Measurements from ENCODE around the gene TMEM100.

Gene TMEM100

DNA sequence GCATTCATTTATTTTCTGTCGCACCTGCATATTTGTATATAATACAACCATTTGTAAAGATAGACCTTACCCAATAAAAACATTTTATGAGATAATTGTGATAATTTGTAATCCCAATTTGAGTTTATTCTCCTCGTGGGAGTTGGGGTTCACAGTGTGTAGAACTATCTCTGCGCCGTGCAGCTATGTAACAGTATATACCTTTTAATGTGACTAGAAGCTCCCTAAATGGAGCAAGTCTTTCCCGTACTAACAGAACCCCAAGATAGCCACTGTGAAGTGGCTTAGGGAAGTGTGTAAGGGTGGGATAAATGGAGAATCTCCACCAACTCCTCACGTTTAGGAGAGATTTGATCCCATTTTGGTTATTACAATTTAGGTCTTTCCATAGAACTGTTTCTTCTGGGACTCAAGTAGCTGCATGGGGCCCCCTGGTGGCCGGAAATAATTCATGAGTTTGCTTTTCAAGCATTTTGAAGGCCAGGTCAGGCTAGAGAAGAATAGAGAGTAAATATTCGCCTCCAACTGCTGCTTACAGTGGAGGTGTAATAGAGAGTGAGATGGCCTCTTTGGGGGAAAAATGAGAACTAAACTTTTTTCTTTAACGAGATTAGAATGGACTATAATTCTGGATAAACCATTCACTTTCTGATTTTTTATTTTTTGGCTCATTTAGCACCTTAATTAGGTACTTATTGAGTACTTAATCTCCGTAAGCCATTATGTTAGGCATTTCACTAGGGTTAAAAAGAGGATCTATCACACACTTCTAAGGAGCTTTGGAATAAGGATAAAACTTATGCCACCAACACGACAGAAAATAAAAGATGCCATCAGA, 4.5 kb downstream of the TMEM100 start:
- peak; percentile 75 for DNase-seq (ENCODE audit: low spot score)

DNA sequence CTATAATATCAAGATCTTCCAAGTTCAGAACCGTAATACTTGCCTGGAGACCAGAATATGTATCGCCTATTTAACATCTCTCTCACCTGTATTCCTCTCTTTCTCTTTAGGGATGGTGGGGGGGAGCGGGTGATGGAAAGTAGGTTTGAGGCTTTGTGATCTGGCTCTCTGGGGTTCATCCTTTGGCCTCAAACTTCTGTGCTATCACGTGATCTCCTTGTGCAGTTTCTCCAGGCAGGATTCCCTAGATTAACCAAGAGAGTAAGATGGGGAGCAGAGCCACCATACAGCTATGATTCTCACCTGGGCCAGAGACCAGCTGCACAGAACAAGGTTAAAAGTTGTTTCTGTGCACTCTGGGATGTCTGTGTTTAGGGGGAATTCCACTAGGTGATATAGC, 5.2 kb downstream of the TMEM100 start:
- DNase-seq (ENCODE audit: low spot score): no peak

DNA sequence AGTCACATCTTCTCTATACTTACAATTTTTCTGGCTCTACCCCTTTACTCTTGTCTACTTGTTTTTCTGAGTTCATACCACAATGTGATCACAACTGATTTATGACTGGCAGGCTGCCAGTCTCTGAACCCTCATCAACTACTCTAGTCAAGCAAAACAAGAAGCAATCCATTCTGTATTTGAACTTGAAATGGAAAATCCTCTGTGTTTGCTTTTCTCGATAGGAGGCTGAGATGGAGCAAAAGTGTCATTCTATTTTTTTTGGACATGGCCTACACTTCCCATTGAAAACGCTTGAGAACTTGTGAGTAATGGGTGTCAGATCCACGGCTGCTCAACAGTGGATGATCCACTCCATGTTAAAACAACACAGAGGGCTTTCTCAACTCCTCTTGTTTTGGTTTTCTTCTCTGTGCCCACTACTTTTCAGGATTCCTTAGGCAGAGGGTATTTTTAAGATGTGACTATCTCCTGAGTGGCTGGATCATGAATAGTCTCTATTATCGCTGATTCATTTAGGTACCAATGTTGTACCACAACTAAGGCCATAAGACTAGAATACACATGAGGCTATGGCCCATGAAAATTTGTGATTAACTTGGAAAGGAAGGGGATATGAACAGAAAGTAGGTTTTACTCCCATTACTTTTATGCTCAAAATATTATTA, 11.7 kb downstream of the TMEM100 start:
- no peak for DNase-seq (ENCODE audit: low spot score)

DNA sequence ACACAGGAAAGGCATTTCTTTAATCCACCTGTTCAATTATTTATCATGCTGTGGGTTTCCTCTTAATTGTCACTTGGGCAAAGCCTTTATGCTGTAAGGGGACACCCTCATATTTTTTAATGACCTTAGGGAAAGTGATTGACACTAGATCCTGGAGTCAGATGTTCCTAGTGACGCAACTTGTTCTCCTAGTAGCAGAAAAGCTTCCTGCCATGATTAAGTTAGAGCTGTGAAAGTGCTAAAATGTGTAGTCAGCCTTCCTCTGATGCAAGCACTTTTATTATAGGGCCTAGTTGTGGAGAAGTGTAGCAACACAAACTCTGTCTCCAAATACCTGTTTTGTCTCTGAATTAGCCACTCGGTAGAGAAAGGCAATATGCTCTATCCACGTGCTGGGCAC, 12.3 kb downstream of the TMEM100 start:
- no peak for DNase-seq (ENCODE audit: low spot score)

DNA sequence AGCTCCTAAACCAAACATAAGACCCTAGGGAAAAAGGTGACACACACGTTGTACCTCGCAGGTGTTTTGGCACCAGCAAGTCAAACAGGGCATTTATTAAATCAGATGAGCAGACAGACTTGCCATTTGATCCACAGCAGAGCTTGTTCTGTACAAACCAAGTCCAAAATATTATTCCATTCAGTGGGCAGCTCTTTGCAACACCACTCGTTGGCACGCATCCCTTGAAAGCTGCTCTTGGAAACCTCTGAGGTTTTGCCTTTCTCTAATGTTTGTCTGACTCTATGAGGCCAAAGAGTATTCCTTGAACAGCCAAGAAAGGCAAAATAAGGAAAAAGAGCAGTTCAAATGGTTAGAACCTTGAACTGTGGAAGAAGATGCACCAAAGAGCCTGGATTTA, 12.7 kb downstream of the TMEM100 start:
- no peak for DNase-seq (ENCODE audit: low spot score)

DNA sequence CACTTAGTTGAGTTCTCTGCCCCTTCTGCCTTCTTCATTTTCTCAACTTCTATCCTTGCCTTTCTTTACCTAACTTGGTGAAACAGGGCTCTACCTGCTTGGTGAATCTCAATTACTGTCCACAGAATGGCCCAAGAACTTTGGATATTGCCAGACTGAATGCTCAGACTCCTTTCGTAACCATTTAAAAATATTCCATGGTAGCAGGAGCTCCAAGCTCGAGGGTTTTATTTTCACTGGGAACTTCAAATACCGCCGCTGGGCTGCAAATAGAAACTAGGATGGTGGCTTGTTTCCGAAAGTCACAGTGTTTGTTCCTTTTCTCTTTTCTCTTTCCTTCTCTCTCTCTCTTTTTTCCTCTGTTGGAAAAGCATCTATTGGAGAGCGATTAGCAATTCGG, 13.2 kb downstream of the TMEM100 start:
- DNase-seq (ENCODE audit: low spot score): no peak

DNA sequence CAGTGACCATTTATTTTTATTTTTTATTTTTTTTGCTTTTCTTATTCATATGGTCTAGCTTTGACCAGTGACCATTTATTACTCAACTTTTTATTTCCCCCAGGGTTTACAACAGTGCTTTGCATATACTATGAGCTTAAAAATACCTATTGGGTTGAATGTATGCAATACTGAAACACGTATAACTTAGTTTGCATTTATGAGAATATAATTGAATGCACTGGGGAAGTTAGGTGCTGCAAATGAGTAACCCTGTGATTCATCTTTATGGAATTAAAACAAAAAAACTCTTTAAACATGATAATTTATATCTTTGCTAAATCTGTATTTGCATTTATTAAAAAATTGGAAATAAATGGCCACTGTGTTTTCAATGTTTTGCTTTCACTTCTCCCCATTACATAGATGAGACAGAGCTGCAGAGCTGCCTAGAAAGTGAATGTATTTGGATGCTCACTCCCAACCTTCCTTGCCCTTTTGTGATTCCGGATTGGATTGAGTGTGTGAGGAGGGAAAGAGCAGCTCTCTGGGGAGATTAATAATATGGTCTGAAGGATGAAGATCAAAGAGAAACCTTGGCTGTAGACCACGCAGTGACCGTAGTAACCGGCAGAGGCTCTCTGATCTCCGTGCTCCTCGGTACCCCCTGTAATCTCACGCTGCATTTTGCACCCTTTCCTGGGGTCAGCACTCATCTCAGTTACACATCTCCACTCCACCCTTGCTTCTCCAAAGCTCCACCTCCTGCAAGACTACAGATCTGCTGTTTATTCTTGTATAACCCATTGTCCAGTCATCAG, 14.3 kb downstream of the TMEM100 start:
- DNase-seq (ENCODE audit: low spot score): no peak

DNA sequence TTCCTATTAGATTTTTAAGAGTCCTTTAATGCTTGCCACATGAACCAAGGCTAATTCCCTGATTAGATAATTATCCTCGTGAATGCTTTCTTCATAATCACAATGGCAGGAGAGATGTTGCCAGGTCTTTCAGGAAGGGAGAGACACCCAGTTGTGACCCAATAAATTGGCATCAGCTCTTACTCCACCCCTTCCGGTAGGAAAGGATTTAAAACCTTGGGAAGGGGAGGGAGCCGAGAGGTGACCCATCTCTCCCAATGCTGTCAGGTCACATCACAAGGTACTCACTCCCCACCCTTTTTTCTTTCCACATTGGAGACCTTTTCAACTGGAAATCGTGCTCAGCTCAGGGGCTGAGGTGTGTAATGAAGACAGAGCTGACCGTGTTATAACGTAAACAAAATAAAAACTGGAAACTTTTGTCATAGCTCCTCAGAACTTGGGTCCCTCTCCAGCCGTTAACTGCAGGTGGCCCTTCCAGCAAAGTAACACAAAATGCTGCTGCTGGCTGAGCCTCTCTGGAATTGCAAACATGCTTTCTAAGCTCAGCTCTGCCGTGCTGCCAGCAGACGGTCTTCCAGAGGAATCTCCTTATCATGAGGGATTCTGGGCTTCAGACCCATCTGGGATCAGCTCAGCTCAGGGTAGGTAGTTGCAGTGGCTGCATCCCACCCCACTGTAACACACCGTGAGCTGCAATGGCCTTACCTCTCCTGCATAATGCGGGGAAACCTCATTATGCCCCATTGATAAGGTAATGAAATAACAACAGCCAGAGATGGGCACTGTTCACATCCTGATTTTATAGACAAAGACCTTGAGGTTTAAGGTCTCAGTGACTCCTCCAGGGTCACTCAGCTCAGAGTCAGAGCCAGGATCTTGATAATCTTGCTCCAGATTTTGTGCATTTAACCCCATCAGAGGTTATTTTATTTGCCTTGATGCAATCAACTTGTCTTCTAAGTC, 15.6 kb downstream of the TMEM100 start:
- no peak for DNase-seq (ENCODE audit: low spot score)

DNA sequence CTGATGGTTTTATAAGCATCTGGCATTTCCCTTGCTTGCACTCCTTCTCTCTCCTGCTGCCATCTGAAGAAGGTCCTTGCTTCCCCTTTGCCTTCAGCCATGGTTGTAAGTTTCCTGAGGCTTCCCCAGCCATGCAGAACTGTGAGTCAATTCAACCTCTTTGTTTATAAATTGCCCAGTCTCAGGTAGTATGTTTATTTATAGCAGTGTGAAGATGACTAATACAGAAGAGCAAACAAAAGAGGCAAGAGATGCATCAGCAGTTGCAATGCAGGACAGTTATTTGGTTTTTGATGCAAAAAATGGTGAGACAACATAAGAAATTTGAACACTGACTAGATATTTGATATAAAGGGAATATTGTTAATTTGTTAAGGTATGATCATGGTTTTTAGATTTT, 16.8 kb downstream of the TMEM100 start:
- DNase-seq (ENCODE audit: low spot score): no peak

DNA sequence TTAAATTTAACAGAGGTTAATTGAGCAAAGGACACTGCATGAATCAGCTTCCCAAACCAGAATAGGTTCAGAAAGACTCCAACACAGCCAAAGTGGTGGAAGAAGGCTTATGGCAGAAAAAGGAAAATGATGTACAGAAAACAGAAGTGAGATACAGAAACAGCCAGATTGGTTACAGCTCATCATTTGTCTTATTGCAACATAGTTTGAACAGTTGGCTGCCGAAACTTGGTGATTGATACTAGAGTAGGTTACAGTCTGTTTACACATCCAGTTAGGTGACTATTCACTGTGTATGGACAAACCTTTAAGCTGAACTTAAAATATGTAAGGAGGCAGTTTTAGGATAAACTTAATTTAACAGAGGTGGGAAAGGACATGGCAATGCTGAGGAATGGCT, 18.3 kb downstream of the TMEM100 start:
- no peak for DNase-seq (ENCODE audit: low spot score)

DNA sequence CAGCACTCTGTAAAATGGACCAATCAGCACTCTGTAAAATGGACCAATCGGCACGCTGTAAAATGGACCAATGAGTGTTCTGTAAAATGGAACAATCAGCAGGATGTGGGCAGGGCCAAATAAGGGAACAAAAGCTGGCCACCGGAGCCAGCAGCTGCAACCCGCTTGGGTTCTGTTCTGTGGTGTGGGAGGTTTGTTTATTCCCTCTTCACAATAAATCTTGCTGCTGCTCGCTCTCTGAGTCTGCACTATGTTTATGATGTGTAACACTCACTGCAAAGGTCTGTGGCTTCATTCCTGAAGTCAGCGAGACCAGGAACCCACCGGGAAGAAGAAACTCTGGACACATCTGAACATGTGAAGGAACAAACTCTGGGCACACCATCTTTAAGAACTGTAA, 20.5 kb downstream of the TMEM100 start:
- DNase-seq (ENCODE audit: low spot score): no peak

DNA sequence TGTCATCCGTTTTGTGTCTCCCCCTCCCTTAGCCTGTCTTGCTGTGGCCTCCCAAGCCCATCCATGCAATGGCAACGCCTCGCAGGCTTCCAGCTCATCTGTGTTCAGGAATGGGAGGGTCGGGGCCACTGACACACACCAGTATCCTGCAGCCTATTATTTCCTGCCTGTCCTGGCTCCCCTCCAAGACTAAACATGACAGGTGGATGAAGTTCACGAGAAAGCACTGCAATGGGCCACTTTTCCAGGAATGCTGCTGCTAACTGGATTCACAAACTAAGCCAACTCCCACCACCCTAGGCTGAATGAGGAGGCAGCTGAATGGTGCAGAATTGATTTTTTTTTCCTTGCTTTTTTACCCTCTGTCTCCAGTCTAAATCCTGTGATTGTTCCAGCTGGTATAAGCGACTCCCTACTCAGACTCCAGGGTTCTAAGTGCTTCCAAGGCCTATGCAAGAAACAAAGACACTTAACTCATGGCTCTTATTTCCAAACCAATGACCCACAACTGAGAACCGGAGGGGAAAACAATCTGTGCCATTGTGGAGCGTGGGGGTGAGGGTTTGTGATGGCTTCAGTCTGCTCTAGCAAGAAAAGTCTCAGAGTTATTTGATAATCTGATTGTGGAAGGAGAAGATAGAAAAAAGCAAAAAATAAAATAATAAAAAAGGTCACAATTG, 23.3 kb downstream of the TMEM100 start:
- no peak for DNase-seq (ENCODE audit: low spot score)

DNA sequence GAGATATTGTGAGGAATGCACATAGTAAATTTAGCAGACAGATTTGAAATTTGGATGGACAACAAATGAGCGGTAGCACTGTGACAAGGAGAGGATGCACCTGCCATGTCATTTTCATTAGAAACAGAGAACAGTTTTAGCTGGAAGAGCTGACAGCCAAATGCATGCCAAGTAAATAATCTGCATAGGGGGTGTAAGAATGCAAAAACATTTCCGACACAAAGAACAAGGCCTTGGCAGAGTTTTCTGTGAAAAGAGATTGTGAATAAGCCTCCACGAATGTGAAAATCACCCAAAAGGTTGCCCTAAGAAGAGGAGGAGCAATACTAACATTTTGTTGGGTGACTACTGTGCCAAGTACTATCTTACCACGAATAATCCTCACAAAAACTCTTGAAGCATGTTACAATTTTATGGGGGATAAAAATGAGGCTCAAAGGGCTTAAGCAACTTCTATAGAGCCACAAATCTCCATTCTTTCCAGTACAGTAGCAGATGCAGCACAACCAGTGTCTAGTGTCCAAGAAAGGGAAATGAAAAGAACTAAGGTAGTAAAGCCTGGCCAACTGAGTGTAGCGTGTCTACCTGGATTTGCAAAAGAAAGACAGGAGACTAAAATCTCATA, 28.3 kb downstream of the TMEM100 start:
- no peak for DNase-seq (ENCODE audit: low spot score)

DNA sequence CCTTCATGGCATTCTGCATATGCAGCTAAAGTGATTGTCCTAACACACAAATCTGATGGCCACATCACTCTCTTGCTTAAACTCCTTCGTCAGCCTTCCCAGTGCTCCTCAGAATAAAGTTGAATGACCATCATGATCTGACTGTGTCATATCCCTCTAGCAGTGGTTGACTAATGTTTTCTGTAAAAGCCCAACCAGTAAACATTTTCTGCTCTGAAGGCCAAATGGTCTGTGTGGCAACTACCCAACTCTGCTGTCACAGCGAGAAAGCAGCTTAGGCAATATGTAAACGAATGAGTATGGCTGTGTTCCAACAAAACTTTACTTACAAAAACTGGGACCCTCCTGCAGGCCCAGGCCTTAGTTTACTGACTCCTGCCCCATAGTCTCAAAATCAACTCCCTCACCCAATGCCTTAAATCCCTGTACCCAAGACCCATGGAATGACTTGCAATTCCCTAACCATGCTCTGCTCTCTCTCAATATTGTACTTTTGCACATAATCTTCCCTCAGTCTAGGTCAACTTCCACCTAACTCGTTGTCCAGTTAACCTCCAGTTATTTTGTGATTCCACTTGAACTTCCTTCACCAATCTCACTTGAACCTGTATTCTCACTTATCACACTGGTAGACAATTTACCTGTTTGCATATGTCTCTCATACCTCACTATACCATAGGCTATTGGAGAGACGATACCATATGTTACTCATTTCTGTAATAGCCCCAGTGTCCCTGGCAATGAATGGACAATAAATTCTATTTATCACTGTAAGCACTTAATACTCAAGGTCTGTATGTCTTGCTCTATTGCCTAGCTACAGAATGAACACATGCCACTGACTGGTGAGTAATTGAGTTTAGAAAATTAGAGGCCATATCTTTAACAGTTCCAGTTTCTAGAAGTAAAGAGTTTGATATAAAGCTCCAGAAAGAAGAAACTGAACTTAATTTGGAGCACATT, 29.1 kb downstream of the TMEM100 start:
- DNase-seq (ENCODE audit: low spot score): no peak

DNA sequence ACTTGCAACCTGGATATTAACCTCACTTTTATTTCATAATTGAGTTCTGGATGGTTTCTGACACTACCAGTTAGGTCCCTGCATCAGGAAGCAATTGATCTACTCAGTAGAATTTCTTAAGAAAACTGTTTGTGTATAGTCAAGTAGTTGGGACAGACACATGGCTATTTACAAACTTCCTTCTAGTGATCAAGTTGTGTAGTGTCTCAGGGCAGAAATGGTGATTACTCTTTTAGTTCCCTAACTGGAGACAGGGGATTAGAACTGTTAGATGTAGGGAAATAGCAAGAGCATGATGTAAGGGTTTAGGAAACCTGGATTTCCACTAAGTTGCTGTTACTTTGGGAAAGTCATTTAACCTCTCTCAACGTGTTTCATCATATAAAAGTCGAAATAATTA, 30.4 kb downstream of the TMEM100 start:
- no peak for DNase-seq (ENCODE audit: low spot score)

DNA sequence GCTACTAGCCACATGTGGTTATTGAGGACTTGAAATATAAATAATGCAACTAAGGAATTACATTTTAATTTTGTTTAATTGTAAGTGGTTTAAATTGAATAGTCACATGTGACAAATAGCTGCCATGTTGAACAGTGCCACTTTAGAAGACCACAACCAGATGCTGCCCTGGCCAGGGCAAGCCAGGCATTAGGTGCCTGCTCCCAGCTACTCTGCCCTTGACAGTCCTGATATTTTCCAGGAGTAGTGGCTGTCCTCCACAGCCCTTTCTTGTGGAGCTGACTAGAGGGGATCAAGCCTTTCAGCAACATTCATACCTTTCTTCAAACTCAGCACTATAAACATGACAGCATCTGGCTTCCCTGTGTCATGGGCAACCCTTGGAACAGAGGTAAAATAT, 31.0 kb downstream of the TMEM100 start:
- no peak for DNase-seq (ENCODE audit: low spot score)

DNA sequence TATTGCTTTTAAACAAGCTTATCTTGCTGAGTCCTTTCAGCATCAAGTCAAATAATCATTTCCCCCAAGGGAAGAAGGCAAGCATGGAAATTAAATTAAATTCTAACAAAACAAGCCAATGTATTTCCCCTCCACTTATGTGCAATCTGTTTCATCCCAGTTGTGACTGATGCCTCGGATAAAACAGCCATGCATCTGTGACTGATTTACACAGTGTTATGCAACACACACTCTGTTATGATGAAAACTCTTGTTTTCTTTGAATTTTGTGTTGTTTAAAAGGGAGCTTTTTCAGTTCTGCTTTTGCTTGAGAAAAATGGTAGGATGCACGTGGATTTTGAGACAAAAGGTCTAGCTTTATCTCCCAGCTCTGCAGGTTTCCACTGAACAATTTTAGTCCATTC, 32.6 kb downstream of the TMEM100 start:
- no peak for DNase-seq (ENCODE audit: low spot score)

DNA sequence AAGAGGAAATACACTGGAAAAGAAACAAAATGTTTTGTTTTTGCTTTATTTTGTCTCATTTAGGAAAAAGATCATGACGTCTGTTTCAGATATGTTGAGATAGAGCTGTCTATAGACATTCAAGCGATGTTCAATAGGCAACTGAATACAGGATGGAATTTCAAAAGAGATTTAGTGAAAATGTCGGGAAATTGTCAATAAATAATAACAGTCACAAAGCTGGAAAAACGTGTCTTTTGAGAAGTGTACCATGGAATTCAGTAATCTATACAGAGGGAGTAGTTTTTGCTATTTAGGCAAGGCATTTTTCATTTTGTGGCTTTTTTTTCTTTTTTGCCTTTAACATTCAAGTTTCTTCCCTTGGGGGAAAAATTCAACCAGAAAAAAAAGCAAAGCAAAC, 33.0 kb downstream of the TMEM100 start:
- no peak for DNase-seq (ENCODE audit: low spot score)

DNA sequence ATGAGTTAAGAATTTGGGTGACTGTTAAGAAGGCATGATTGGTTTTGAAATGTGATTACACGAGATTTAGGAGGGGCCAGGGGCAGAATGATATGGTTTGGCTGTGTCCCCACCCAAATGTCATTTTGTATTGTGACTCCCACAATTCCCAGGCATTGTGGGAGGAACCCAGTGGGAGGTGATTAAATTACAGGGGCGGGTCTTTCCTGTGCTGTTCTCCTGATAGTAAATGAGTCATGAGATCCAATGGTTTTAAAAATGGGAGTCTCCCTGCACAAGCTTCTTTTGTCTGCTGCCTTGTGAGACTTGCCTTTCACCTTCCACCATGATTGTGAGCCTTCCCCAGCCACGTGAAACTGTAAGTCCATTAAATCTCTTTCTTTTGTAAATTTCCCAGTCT, 34.6 kb downstream of the TMEM100 start:
- DNase-seq (ENCODE audit: low spot score): no peak

DNA sequence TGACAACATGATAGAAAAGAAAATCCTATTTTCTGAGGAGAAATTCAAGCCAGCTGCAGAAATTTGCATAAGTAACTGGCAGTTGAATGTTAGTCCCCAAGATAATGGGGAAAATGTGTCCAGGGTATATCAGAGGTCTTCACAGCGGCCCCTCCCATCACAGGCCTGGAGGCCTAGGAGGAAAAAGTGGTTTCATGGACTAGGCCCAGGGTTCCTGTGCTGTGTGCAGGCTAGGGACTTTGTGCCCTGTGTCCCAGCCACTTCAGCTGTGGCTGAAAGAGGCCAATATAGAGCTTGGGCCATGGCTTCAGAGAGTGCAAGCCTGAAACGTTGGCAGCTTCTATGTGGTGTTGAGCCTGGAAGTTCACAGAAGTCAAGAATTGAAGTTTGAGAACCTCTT, 35.6 kb downstream of the TMEM100 start:
- DNase-seq (ENCODE audit: low spot score): no peak

Data from left forelimb (tissue), 1 donor.